Coronary artery (tissue), 2 donors: ENCODE results near the gene CPNE6.

Experiments used
- DNase-seq: peaks from one replicate; pipeline ENCODE4 v3.0.0-alpha.2; 2017; ENCODE audit warnings: low spot score
- H3K27ac ChIP-seq, 2 donors: fragments of 200-600 bp; sonication (generic); one replicate each; pipeline ENCODE4 v1.5.1; 2016 to 2019
- H3K4me3 ChIP-seq: fragments of 200-600 bp; sonication (generic); 2 replicates; pipeline ENCODE4 v1.5.1; 2016; ENCODE audit warnings: mild to moderate bottlenecking, moderate library complexity
- CTCF ChIP-seq: fragments of 200-600 bp; sonication (generic); IDR thresholded peaks from one replicate; pipeline ENCODE4 v1.5.1; 2019; ENCODE audit warnings: antibody characterized with exemption

Gene CPNE6

GRCh38 chr14:24060984-24061913, 10.1 kb upstream of the CPNE6 start:
- H3K27ac ChIP-seq = no peak overlapping the region
- no peak overlapping the region for H3K4me3 ChIP-seq
- no peak for DNase-seq
- TF ChIP-seq CTCF = no peak

DNA sequence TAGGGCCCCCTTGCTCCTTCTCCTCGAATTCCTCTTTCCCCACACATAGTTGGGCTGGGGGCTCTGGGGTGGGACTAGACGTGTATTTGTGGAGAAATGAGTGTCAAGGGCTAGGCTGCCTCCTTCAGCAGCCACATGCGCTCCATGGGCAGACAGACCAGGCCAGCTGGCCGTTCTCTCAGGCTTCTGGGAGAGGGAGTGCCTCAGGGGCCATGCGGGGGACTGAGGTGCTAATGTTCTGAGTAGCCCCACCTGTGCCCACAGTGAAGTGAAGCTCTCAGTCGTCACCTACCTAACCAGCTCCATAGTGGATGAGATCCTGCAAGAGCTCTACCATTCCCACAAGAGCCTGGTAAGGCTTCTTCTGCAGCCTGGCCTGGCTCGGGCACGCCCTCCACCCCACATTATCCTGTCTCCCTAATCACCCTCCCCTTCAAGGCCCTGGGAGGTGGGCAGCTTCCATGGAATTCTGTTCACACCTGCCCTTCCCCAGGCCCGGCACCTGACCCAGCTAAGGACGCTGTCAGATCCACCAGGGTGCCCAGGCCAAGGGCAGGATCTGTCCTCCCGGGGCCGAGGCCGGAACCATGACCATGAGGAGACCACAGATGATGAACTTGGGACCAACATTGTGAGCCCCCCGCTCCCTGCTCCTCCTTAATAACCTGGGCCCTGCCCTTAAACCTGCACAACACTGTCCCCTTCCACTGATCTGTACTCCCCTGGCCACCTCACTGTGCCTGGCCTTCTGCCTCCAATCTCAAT, 9.0 kb upstream of the CPNE6 start:
- H3K27ac ChIP-seq = no peak overlapping the region
- no peak for DNase-seq
- no peak for TF ChIP-seq CTCF
- H3K4me3 ChIP-seq = no peak overlapping the region

GRCh38 chr14:24063263-24063836, 8.0 kb upstream of the CPNE6 start:
- no peak overlapping the region for H3K27ac ChIP-seq
- TF ChIP-seq CTCF = no peak
- no peak overlapping the region for H3K4me3 ChIP-seq
- no peak for DNase-seq

DNA sequence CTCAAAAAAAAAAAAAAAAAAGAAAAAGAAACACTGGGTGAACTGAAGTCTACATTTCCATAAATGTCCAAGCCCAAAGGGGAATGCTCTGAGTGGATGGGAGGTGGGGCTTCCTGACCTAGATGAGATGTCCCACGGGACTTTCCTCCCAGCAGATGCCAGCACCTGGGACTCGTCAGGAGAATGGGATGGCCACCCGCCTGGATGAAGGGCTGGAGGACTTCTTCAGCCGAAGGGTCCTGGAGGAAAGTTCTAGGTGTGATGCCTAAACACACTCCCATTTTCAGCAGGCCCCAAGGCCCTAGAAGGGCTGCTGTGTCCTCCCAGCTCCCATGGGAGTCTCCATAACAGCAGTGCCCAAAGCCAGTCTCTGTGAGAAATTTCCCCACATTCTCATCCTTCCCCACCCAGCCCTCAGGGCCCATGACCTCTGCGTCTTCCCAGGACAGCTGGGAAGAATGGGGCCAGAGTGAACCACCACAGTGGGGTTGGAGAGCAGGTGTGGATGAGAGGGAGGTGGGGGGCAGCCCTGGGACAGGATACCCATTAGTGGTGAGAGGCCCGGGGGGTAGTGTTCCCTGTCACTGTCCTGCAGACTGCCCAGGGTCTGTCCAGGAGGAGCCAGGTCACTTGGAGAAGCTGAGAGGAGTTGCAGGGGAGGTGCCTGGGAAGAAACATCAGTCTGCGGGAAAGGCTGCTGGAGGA, 7.1 kb upstream of the CPNE6 start:
- H3K4me3 ChIP-seq = no peak overlapping the region
- no peak for DNase-seq
- no peak for TF ChIP-seq CTCF
- H3K27ac ChIP-seq = no peak overlapping the region

- H3K4me3 ChIP-seq = no peak overlapping the region
- TF ChIP-seq CTCF = no peak
- DNase-seq = no peak
- no peak overlapping the region for H3K27ac ChIP-seq
Measured at GRCh38 chr14:24064856-24065255, 6.5 kb upstream of the CPNE6 start.

- no peak for DNase-seq
- Histone ChIP-seq H3K27ac (no peak overlapping the region), H3K4me3 (no peak overlapping the region)
- TF ChIP-seq CTCF = no peak
Measured at GRCh38 chr14:24065408-24065807, 6.0 kb upstream of the CPNE6 start.
